K562 (cell line): ENCODE measurements around the gene HOATZ. TPM values are rescaled to one million over a fixed set of nuclear protein-coding genes. Genes with fewer than 3 reads are reported as not detected.
A peak's percentile ranks its signal among the peaks of the same experiment; 100 is the strongest.

ENCODE experiments used
- ATAC-seq: fragments of 200-7000 bp; cut with Tn5 transposase; 3 replicates; pipeline ENCODE4 v1.9.1; 2020; ENCODE audit warnings: moderate library complexity
- BruUV-seq: library from RNA; stranded (reverse); fragments of 400-500 nt; replicated peaks from 2 replicates; lab custom pipeline; 2021; lab: Mats Ljungman, UMichigan
- CTCF ChIA-PET: fragments of 300-600 bp; formaldehyde crosslinking; extraction: SDS; loops from one replicate; lab custom pipeline; 2021; ENCODE audit warnings: low intra/inter-chr PET ratio; lab: Yijun Ruan, JAX
- POLR2A ChIA-PET: fragments of 300-600, 350-650 bp; sonication (Branson Sonifier 250); formaldehyde crosslinking; extraction: SDS; loops from one replicate; lab custom pipeline; 2021; ENCODE audit warnings: antibody characterized with exemption, inconsistent platforms; lab: Yijun Ruan, JAX
- DNase-seq, 4 experiments: peaks; one replicate each; pipeline versions ENCODE4 v3.0.0 to v3.0.0-alpha.2; 2011 to 2018; ENCODE audit warnings: low spot score in 3 of 4, mixed read lengths in 3 of 4; ENCODE audit errors: extremely low read depth in 1 of 4
- FAIRE-seq: peaks from 2 replicates; lab custom pipeline; 2011; peaks lifted over from hg19 to GRCh38; lab: Jason Lieb, UNC
- H2AFZ ChIP-seq: 2 replicates; pipeline ENCODE4 v1.6.0; 2011; ENCODE audit warnings: low read depth, low read length, control low read depth, inconsistent platforms
- H3K27ac ChIP-seq: fragments of 200-600 bp; 3 replicates; pipeline ENCODE4 v1.8.0; 2011; ENCODE audit warnings: low read depth, mild to moderate bottlenecking, control low read depth, inconsistent platforms, low read length, moderate library complexity, mixed read lengths; ENCODE audit errors: extremely low read depth
- H3K27me3 ChIP-seq, 2 experiments: fragments of 300-600 bp in 1 of 2; 2 replicates in 1 of 2; 3 replicates in 1 of 2; pipeline versions ENCODE4 v1.6.0 to v1.8.0; 2011; ENCODE audit warnings: inconsistent platforms in 2 of 2, low read length in 2 of 2, mild to moderate bottlenecking in 1 of 2, mixed read lengths in 1 of 2, moderate library complexity in 1 of 2; ENCODE audit not compliant: control insufficient read depth in 2 of 2, insufficient read depth in 2 of 2
- H3K36me3 ChIP-seq: fragments of 300-600 bp; 3 replicates; pipeline ENCODE4 v1.8.0; 2011; ENCODE audit warnings: mild to moderate bottlenecking, low read length, inconsistent platforms; ENCODE audit not compliant: control insufficient read depth, insufficient read depth
- H3K4me1 ChIP-seq, 2 experiments: fragments of 200-600 bp in 1 of 2; replicated peaks in 1 of 2; 2 replicates in 1 of 2; 3 replicates in 1 of 2; pipeline versions ENCODE4 v1.5.1 to v1.8.0; 2011; ENCODE audit warnings: inconsistent platforms in 2 of 2, low read length in 2 of 2, mild to moderate bottlenecking in 1 of 2, mixed read lengths in 1 of 2, moderate library complexity in 1 of 2; ENCODE audit not compliant: control insufficient read depth in 2 of 2, insufficient read depth in 2 of 2
- H3K4me2 ChIP-seq: 2 replicates; pipeline ENCODE4 v1.6.1; 2011; ENCODE audit warnings: low read length, control low read depth, inconsistent platforms, mixed read lengths; ENCODE audit not compliant: insufficient read depth
- H3K4me3 ChIP-seq: fragments of 200-600 bp; sonication (generic), shearing (Covaris generic); 2 replicates; pipeline ENCODE4 v1.5.1; 2016; ENCODE audit warnings: control low read depth, inconsistent platforms
- H3K79me2 ChIP-seq: fragments of 200-600 bp; 3 replicates; pipeline ENCODE4 v1.8.0; 2011; ENCODE audit warnings: low read length, inconsistent platforms; ENCODE audit not compliant: control insufficient read depth, insufficient read depth
- H3K9ac ChIP-seq, 2 experiments: 2 replicates each; pipeline versions ENCODE4 v1.6.0 to v1.6.1; 2011; ENCODE audit warnings: low read depth in 2 of 2, low read length in 2 of 2, control low read depth in 1 of 2, inconsistent platforms in 1 of 2, mild to moderate bottlenecking in 1 of 2, mixed read lengths in 1 of 2; ENCODE audit not compliant: insufficient read depth in 1 of 2
- H3K9me1 ChIP-seq: one replicate; pipeline ENCODE4 v1.6.0; 2011; ENCODE audit warnings: inconsistent platforms, mild to moderate bottlenecking, low read length, moderate library complexity; ENCODE audit not compliant: control insufficient read depth, insufficient read depth
- H3K9me3 ChIP-seq: replicated peaks from 2 replicates; pipeline ENCODE4 v1.5.1; 2011; ENCODE audit warnings: low read depth, low read length, inconsistent platforms; ENCODE audit not compliant: control insufficient read depth, insufficient read depth
- H4K20me1 ChIP-seq: replicated peaks from 2 replicates; pipeline ENCODE4 v1.6.1; 2011; ENCODE audit warnings: low read length, inconsistent platforms, mixed read lengths; ENCODE audit not compliant: control insufficient read depth, insufficient read depth
- ATF3 ChIP-seq, 2 experiments: fragments of 450-650 bp in 1 of 2; sonication (generic) in 1 of 2; formaldehyde crosslinking in 1 of 2; IDR thresholded peaks in 1 of 2; conservative IDR thresholded peaks in 1 of 2; 2 replicates each; pipeline versions ENCODE4 v1.6.1 to v1.8.1; 2016 to 2023; ENCODE audit warnings: mild to moderate bottlenecking in 2 of 2, moderate library complexity in 2 of 2, inconsistent platforms in 1 of 2, missing genetic modification reagents in 1 of 2
- CBX5 ChIP-seq: IDR thresholded peaks from 2 replicates; pipeline ENCODE4 v1.6.1; 2014; ENCODE audit warnings: low read depth, borderline replicate concordance
- CREB3L1 ChIP-seq: fragments of 450-650 bp; IDR thresholded peaks from 2 replicates; pipeline ENCODE4 v1.6.1; 2014; ENCODE audit warnings: low read depth, mild to moderate bottlenecking, moderate library complexity, borderline replicate concordance
- HLTF ChIP-seq: fragments of 450-650 bp; IDR thresholded peaks from 2 replicates; pipeline ENCODE4 v1.6.1; 2016
- HNRNPH1 ChIP-seq: fragments of 200-400 bp; formaldehyde crosslinking; optimal IDR thresholded peaks from 2 replicates; pipeline ENCODE3; 2017; ENCODE audit warnings: low read depth, mild to moderate bottlenecking, low read length, moderate library complexity
- HOMEZ ChIP-seq: fragments of 250-450 bp; sonication (Bioruptor Pico); IDR thresholded peaks from 2 replicates; pipeline ENCODE4 v1.4.0; 2020; ENCODE audit warnings: mild to moderate bottlenecking, moderate library complexity
- MBD2 ChIP-seq: sonication (generic); IDR thresholded peaks from 2 replicates; pipeline ENCODE4 v1.6.1; 2016; ENCODE audit warnings: low read depth, borderline replicate concordance
- POLR2G ChIP-seq: fragments of 200-400 bp; formaldehyde crosslinking; IDR thresholded peaks from 2 replicates; pipeline ENCODE4 v1.6.1; 2017; ENCODE audit warnings: low read depth, mild to moderate bottlenecking, antibody characterized with exemption, low read length, moderate library complexity
- POLR3G ChIP-seq: IDR thresholded peaks from 2 replicates; pipeline ENCODE4 v1.6.1; 2011; ENCODE audit not compliant: insufficient read length, insufficient replicate concordance; ENCODE audit errors: extremely low read depth
- PTRF ChIP-seq: fragments of 450-650 bp; IDR thresholded peaks from 2 replicates; pipeline ENCODE4 v1.6.1; 2016; ENCODE audit warnings: mild to moderate bottlenecking, missing genetic modification characterization, missing compliant biosample characterization
- TSC22D4 ChIP-seq: fragments of 450-650 bp; IDR thresholded peaks from 2 replicates; pipeline ENCODE4 v1.6.1; 2016; ENCODE audit warnings: missing genetic modification characterization, missing biosample characterization, control low read depth
- WHSC1 ChIP-seq: IDR thresholded peaks from one replicate; pipeline ENCODE4 v1.6.1; 2012; ENCODE audit warnings: low read length, control low read depth, inconsistent platforms
- ZBTB7A ChIP-seq: IDR thresholded peaks from 2 replicates; pipeline ENCODE4 v1.6.1; 2011; ENCODE audit warnings: low read depth, mild to moderate bottlenecking, low read length, moderate library complexity, borderline replicate concordance; ENCODE audit not compliant: control insufficient read depth
- ZKSCAN3 ChIP-seq: fragments of 250-450 bp; sonication (Bioruptor Pico); IDR thresholded peaks from 2 replicates; pipeline ENCODE4 v1.4.0; 2020
- WGBS: fragments of 100-300 bp; shearing (Covaris generic); methylation state at CpG from one replicate; pipeline ENCODE4 v1.1.6; 2016; ENCODE audit warnings: low coverage, mixed read lengths; ENCODE audit not compliant: insufficient coverage; ENCODE audit errors: missing lambda C conversion rate; 5-methylcytosine and 5-hydroxymethylcytosine counted together
- in situ Hi-C: fragments of 300-500 bp; cut with MboI; formaldehyde crosslinking; loops from 4 replicates; pipeline ENCODE4 v1.15.0; 2018; ENCODE audit warnings: inconsistent platforms, mixed read lengths
- intact Hi-C: fragments of 100-400 bp; cut with micrococcal nuclease; formaldehyde crosslinking; loops from 2 replicates; pipeline ENCODE4 v1.14.2; 2022
- polyA plus RNA-seq, 8 experiments: library from polyadenylated mRNA; depleted of rRNA in 4 of 8; stranded (reverse) in 5 of 8; unstranded in 3 of 8; fragments of >200 nt; fragmentation: Nextera tagmentation in 2 of 8; fragmentation: Illumina TruSeq in 1 of 8; extraction: Ambion mirVana in 2 of 8; extraction: Trizol in 1 of 8; gene quantifications; 2 replicates each; pipeline versions ENCODE4 v1.2.1 to v1.2.3, GENCODE V29; 2011 to 2014; ENCODE audit warnings: inconsistent platforms in 1 of 8, missing spikeins in 1 of 8
- total RNA-seq, 7 experiments: library from RNA; depleted of rRNA in 6 of 7; stranded (reverse); fragments of >200 nt in 6 of 7; fragmentation: Illumina TruSeq in 2 of 7; extraction: Trizol in 2 of 7; gene quantifications; 2 replicates each; pipeline versions ENCODE4 v1.2.1 to v1.2.3, GENCODE V29; 2011 to 2021; ENCODE audit warnings: low replicate concordance in 1 of 7

HOATZ gene
- total and polyA plus RNA-seq, 9 of the 15 experiments (the other 6 are each of a cell fraction or from before 2014, with no cell fraction given) = not detected

GRCh38 chr11:111512296-111513239 is 2.0 kb upstream of the HOATZ start, which contains the start of gene BTG4:
Gene BTG4 (minus strand): TSS chr11:111512386. CDS start chr11:111498776, 13,610 bp downstream.
- Histone ChIP-seq H3K4me3 (peak within 1 kb of the TSS; percentile 27; the same call in 1 of the 2 replicates), H3K4me1 (peaks cover 0 to 9% of the 10 kb centered on the region in 2 experiments; a peak in 3 of 5 replicates), H3K27me3 (peaks cover 11 to 15% of the 10 kb centered on the region in 2 experiments; a peak in 4 of 5 replicates), H3K27ac (no peak within 1 kb of the TSS), H3K9me3 (no peaks in the 10 kb centered on the region), H3K79me2 (no peaks in the 10 kb centered on the region), H2AFZ (peak within 1 kb of the TSS; percentile 41; the same call in 1 of the 2 replicates), H3K4me2 (peak within 1 kb of the TSS; percentile 34; the same call in 1 of the 2 replicates), H3K9ac (peak within 1 kb of the TSS in 1 of 2 experiments; percentile 55; a peak in 1 of 4 replicates), H3K9me1 (no peaks in the 10 kb centered on the region), H3K36me3 (no peaks in the 10 kb centered on the region), H4K20me1 (no peaks in the 10 kb centered on the region)
- POLR2A ChIA-PET = no interaction called here
- intact Hi-C loops (no loop called here), in situ Hi-C loops (no loop called here)
- CTCF ChIA-PET = no interaction called here
- DNase-seq = peak; percentile 17 to 60 (median 44)
- peak; percentile 81 for ATAC-seq
- FAIRE-seq = no peak
- BruUV-seq = no TSS peak
- WGBS = 18% methylated on average over 44 of the region's 90 CpGs
- TF ChIP-seq MBD2 (no peak), WHSC1 (no peak), HLTF (no peak), CBX5 (no peak), TSC22D4 (no peak), PTRF (tag) (no peak), POLR3G (no peak), ATF3 (IDR thresholded peaks at IDR 0.05) (no peak), ATF3 (CRISPR knock-in tag; conservative IDR thresholded peaks at IDR 0.05) (no peak), ZBTB7A (peak; percentile 69; the same call in 1 of the 2 replicates), ZKSCAN3 (no peak), HOMEZ (CRISPR knock-in tag) (no peak), HNRNPH1 (no peak), POLR2G (0 out of 2 replicates have a peak, but pooled peaks have one; percentile 33), CREB3L1 (no peak)
